SKM-1 treated with dmso at 0.1 percent for 144 hours (cell line): ENCODE results near the gene FAM229A.
"Not testable (repeated sequence)": the region's sequence is repeated elsewhere in the genome, so short reads cannot be mapped to it uniquely, and the experiment has no call there.

ENCODE experiments used
- DNase-seq: peaks from one replicate; lab custom pipeline; 2025; ENCODE audit not compliant: unreplicated experiment; lab: John Stamatoyannopoulos, UW

Gene FAM229A, protein sequence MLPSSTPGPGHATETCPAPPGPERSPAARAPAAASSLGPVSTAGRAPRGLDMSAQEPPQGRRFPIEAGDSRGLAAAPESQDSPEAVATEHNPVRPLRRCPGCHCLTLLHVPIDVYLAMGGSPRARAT

DNA sequence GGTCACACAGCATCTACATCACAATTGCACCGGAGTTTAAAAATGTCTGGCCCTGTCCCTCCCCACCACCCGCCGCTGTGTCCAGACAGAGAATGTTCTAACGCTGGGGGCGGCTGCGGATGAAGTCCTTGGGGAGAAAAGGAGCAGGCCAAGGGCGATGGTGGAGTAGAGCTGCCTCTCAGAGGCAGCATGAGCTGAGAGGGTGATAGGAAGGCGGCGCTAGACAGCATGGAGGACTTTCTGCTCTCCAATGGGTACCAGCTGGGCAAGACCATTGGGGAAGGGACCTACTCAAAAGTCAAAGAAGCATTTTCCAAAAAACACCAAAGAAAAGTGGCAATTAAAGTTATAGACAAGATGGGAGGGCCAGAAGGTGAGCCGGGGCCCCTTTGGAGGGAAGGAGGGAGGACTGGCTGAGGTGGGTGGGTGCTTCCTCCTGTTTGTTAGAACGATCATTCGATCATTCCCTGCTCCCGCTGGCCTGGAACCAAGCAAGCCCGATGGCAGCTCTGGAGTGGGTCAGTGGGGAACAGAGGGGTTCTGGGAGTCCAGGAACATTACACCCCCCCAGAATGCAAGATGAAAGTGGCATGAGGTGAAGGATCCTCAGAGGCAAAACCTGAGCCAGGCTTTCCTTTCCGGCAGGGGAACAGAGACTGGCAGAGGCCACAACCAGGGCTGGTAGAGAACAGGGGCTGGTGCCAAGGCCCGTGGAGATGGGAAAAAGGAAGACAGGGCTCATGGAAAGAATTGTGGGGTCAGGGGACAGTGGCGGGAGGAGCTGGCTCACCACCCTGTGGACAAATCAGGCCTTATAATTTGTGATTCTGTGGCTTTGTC, at the start of gene FAM229A, which contains the start of gene TSSK3:
Gene FAM229A (minus strand): TSS at position 12 of the 840 bp plus-strand sequence. CDS start 394 bp downstream, outside the sequence.
Gene TSSK3 (plus strand): TSS at position 66 of the 840 bp plus-strand sequence. CDS start 163 bp downstream, at position 229.
- DNase-seq: no peak

DNA sequence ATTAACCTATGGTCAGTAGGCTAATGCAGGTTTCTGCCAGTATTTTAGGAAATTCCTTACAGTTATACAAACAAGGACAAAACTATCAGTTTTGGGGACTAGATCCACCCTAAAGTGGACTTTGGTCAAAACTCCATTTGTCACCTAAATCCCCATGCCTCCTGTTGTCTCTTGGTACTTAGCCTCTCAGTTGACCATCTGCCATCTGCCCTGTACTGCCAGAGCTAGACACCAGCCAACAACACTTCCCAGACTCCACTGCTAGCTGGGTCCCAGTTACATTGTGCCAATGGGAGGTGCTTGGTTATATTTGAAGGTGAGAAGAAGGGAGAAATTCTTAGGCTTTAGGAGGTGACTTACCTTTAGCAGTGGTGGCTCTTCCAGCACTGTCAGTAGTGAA, 49.0 kb upstream of the FAM229A start:
- no peak for DNase-seq

DNA sequence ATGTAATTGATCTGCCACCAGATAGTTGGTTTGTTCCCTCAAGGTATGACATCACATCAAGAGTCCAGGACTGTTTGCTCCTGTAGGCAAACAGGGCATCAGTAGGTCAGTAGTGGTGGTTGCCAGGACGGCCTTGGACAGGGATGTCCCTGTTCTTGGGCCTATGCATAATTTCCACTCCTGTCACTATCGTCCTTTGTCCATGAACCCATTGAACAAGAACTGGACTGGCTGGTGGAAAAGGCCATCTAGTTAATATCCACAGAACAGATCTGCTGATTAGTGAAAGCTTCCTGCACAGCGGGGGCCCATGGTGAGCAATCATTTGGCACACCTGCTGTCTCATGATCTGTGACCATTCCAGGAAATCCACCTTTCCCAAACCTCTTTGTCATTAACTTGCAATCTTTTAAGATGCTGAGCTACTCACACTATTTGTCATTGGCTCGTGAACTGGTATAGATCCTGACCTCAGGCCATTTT, 44.4 kb upstream of the FAM229A start:
- no peak for DNase-seq

DNA sequence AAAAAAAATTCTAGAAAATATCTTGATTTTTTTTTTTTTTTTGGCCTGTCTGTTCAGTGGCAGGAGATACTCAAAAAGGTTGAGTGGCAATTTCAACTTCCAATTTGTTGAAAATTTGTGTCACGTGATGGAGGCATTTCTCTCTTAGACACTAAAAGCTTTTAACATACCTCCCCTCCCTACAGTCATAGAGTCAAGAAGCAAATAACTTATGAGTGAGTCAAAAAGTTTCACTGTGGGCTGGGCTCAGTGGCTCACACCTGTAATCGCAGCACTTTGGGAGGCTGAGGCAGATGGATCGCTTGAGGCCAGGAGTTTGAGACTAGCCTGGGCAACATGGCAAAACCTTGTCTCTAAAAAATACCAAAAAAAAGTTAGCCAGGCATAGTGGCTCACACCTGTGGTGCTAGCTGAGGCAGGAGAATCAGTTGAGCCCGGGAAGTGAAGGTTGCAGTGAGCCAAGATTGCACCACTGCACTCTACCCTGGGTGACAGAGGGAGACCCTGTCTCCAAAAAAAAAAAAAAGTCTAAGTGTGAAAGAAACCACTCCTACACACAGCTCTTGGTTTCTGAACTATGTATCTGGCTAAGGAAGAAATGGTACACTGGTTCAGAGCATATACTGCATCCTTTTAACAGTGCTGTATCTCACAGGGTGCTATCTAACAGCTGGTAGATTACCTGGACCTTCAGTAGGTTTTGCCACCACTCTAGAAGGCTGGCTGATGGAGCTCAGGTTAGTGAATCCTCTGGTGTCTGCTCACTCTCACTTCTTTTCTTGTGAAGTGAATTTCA, 43.6 kb upstream of the FAM229A start:
- no peak for DNase-seq

DNA sequence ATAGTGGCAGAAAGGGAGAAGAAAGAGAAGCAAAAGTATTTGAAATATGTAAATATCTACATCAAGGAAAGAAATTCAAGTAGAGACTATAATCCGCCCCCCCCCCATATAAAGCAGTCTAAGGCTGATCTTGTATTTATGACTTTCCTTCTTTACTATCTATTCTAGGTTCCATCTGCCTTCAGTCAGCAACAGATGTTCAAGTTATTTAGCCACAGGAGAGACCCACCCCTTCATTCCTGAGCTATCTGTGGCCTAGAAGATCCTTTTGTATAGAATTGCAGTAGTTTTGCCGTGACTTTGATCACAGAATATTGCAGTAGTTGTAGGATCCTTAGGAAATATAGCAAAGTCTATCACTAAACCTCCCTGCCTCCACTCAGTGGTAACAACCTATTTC, 42.7 kb upstream of the FAM229A start:
- no peak for DNase-seq

DNA sequence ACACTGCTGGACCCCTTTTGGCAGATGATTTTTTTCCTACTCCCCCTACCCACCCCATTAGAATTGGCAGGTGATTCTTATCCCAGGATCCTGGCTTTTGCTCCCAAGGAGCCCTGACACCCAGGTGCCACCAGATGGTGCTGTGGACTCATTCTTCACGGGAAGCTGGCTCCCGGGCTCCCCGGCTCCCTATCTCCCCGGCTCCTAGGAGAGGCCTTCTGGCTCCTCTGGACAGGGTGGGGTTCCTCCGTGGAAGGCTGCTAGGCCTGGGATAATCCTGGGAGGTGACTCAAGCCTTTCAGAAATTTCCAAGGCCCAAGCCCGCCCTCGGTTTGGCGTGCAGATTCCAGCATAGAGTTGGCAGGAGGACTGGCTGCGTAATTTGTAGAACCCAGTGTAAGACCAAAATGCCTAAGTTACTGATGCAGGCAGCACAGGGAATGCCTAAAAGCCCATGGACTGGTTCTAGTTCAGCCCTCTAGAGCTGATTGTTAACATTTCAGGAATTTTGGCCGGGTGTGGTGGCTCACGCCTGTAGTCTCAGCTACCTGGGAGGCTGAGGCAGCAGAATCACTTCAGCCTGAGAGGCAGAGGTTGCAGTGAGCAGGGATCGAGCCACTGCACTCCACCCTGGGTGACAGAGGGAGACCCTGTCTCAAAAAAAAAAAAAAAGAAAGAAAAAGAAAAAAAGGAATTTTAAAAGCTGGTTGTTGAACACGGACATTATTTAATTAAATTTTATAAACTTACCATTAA, 38.8 kb upstream of the FAM229A start:
- DNase-seq: peak; percentile 27

DNA sequence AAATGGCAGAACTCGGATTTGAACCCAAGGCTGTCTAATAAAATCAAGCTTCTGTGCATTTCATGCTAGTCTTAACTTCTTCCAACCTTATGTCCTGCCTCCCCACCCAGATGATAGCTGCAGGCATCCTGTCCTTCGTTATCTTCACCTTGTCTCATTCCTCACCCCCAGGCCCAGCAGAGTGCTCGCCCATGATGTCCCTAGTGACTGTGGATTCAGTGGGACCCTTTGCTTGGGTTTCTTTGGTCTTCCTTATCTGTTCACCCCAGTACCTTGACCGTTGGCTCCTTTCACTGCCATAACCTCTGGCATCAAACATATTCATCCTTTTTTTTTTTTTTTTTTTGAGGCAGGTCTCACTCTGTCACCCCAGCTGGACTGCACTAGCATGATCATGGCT, 37.6 kb upstream of the FAM229A start:
- no peak for DNase-seq

DNA sequence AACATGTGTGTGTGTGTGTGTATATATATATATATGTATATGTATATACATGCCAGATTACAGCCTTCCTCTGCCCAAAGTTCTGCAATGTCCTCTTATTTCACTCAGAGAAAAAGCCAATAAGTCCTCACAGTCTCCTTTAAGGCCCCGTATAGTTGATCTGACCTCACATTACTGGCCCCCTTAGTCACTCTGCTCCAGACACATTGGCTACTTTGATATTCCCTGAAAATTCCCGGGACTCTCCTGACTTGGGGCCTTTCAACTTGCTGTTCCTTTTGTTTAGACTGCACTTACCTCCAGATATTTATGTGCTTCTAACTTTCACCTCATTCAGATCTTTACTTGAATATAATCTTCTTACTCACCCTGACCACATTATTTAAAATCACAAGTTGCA, 36.1 kb upstream of the FAM229A start:
- no peak for DNase-seq

DNA sequence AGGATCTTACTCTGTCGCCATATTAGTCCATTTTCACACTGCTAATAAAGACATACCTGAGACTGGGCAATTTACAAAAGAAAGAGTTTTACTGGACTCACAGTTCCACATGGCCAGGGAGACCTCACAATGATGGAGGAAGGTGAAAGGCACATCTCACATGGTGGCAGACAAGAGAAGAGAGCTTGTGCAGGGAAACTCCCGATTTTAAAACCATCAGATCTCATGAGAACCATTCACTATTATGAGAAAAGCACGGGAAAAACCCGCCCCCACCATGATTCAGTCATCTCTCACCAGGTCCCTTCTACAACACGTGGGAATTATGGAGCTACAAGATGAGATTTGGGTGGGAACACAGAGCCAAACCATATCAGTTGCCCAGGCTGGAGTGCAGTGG, 34.2 kb upstream of the FAM229A start:
- not testable (repeated sequence) for DNase-seq

DNA sequence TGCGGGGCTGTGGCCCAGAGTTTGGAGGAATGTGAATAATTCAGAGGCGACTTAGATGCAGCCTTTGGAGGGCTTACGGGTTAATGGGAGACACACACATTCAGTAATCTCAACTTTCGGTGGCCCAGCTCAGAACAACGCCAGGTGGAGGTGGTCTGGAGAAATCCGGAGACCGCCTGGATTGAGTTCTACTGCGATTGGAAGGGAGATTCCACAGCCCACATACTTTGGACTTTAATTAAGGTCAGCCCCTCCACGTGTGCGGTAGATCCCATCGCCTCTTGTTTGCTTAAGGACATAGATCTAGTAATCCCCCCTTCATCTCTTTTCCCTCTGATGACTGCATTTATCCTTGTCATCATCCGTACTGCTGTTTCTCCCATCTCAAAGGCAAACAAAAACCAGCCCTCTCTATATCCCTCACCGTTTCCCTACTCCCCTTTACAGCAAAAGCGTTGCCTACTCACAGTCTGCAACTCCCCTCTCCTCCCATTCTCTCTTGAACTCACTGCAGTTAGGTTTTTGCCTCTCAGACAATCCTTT, 32.7 kb upstream of the FAM229A start:
- no peak for DNase-seq

DNA sequence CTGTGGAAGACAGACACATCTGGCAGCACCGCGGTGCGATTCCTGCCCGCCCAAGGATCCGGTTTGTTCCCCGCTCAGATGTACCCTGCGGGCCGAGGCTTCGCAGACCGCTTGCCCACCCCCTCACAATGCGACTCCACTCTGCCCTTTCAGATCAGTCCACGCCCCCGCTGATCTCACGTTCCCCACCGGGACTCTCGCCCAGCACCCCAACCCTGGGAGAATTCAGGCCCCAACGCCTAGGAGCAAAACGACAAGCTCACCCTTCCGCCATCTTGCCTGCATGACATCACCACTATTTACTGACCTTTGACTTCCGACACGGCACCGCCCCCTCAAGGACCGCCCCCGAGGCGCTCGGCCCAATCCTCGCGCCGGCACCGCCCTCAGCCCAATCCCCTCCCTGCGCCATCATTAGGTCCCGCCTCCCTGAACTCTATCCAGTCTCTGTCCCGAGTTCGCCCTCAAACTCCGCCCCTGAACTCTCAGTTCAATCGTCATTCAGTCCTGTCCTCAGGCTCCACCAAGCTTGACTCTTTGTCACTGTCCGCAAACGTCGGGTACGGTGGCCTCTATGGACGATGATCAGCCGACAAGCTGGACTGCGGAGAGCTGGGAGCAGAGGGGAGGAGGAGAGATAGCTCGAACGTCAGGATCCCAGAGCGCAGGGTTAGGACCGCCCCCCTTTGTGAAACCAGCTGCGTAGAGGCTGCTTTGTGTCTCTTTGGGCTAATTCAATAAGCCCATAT, 32.0 kb upstream of the FAM229A start, which contains the start of gene BSDC1:
Gene BSDC1 (minus strand): TSS at position 301 of the 749 bp plus-strand sequence. CDS start 27 bp downstream, at position 274.
- DNase-seq: peak; percentile 98

DNA sequence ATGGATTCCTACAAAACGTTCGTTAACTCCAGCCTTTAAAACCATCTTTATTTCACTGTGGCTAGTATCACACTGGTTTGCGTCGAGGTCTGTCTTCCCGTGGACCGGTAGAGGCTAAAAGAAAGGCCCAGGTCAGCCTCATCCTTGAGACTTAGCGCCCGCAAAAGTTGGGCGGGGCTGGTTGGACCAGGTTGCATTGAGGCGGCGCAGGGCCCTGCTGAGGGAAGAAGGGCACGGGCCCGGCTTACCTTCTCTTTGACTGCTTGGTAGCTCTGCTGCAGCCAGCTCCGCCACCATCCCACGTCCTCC, 31.5 kb upstream of the FAM229A start:
- peak; percentile 6 for DNase-seq

DNA sequence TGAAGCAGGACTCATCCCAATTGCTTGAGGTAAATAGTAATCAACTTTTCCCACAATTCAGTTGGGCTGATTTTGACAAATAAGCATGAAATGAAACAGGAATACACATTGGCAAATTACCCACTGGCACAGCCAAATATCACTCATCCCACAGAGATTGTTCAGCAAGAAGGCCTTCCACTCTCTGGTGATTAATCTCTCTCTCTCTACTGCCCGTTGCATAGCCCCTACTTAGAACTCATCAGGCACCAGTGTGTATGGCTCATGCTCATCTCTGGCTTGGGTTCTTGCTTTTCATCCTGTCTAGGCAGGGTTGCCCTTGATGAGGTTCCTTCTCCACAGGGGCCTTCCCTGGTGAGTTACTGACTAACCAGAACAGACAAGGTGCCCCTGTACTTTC, 30.9 kb upstream of the FAM229A start:
- no peak for DNase-seq

DNA sequence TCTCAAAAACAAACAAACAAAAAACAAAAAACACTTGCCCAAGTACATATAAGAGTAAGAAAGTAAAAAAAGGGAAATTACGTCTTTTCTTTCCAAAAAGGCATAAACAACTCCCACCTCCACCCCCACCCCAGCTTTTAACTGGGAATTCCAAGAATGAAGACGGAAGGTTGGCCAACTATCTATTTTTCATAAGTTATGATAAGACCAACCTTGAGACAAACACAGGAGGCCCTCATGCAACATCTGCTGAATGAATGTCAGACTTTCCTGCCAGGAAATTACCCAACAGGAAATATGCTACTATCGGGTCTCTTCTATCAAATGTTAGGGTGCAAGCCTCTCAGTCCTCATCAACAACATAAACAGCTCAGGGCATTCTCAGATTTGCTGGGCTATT, 30.0 kb upstream of the FAM229A start:
- no peak for DNase-seq

DNA sequence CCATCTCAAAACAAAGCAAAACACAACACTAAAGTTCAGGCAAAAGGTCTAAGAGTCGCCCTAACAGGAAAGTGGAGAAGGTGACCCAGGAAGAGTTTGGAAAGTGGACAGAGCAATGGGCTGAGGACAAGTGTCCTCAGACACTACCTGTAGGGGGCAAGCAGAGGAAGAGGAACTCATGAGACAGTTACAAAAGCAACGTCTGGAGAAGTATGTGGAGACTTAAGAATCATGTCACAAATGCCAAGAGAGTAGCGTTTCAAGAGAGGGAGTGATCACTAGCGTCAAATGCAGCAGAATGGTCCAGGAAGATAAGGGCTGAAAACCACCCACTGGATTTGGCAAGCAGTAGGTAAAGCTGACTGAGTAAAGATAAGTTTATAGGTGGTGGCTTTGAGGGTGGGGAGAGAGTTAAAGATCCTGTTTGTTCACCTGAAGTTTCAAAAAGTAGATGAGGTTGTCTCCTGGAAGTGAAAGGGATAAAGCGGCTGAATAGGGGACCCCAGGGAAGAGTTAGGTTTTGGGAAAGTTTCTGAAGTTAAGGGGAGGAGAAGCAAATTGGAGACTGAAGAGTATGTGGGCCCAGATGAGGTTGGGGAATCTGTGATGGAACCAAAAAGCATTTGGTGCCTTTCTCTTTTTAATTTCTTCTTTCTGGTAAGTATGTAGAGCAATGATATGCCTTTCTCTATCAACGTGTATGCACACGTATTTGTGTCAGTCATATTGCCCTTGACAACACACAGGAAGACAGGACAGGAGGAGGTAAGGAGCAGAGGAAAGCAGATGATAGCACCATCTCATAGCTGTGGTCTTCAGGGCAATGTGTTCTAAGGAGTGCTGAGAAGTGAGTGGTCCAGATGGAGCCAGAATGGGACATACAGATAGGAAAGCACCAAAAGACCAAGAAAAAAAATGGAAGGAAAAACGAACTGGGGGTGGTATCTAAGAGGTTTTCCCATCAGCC, 28.9 kb upstream of the FAM229A start:
- no peak for DNase-seq

DNA sequence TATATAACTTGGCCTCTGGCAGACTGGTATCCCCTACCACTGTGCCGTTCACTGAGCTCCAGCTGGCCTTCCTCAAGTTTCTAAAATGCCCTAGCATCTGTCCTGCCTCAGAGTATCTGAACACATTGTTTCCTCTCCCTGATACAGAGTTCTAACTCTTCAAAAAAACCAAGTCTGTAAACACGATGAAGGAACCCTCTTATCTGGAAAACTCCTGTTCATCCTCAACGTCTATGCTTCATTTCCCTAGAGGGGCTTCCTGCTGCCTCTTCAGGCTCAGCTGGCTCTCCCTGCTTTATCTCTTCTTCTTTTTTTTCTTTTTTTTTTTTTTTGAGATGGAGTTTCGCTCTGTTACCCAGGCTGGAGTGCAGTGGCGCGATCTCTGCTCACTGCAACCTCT, 26.4 kb upstream of the FAM229A start:
- no peak for DNase-seq

DNA sequence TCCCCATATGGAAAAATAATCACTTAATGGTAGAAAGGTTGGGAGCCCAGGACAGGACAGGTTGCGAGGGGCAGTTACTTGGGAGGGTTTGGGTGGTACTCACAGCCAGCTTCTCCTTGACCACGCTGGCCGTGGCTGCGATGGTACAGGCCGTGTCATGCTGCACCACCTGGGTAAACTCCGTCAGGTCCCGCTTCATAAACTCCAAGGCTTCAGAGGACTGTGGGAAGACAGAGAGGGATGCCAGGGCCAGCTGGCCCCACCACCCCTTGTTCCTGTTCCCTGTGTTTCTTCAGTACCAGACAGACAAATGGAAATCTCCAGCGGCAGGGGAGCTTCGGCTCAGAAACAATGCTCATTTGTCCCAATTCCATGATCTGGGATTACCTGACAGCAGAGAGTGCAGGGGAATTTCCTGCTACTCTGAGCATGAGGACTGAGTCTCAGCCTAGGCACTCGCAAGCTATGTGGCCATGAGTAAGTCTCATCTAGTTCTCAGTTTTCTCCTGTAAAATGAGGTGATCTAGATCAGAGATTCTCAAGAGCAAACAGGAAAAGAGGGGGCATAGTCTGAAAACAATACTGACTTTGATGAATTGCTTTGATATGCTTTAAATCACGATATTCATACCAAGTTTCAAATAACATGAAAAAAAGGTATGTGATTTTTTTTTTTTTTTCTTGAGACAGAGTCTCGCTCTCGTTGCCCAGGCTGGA, 24.5 kb upstream of the FAM229A start:
- no peak for DNase-seq

DNA sequence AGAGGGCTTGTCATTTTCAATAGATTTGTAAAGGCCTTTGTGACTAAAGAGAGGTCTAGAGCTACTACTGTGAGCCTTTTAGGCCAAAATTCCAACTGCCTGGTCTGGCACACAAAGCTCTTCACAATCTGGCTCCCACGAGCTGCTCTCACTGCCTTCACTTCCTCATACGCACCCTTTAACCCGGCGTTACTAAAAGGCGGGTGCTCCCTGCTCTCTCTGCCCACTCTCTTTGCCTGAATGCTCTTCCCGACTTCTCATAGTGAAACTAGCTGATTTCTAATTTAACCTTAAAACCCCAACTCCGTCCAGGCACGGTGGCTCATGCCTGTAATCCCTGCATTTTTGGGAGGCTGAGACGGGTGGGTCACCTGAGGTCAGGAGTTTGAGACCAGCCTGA, 17.8 kb upstream of the FAM229A start:
- DNase-seq: no peak
